Measurements from ENCODE around the gene RANBP3L. TPM values are rescaled to one million over a fixed set of nuclear protein-coding genes. Genes with fewer than 3 reads are reported as not detected.

RANBP3L gene
- total RNA-seq, 1 donor: 1.3 TPM

GRCh38 chr5:36253575-36253974 lies 48.1 kb downstream of the RANBP3L start:
- TF ChIP-seq CTCF (IDR thresholded peaks at IDR 0.05; ENCODE audit: insufficient read depth, low read depth, low read length): no peak
- DNase-seq (ENCODE audit: low read depth): no peak
- no peak overlapping the region for H3K4me3 ChIP-seq (ENCODE audit: low read depth, low read length)

DNA sequence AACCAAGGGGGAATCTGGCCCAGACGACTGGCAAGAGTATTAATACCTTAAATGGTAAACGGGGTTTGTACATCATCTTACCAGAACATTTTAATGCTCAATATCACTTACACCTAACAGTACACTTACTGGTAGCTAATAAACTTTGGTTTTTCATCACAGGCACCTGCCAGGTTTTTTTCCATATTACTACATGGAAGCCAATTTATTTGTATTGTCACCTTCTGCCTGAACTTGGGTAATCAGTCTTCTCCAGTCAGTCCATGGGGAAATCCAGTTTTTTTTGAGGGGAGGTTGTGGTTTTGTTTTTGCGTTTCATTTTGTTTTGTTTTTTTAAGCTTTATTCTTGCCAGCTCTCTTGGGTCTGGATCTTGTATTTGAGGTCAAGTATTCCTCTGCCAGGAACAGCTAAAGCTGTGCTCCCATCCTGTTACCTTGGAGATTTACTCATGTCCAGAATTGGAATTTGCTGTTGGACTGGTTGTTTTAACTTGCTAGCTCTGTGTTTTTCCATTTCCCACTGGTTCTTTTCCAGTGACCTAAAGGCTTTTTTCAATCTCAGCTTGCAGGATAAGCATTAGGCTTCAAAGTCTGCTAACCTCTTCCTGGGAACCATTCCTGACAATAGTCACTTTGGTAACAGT lies 48.9 kb downstream of the RANBP3L start:
- peak; percentile 71 for DNase-seq (ENCODE audit: low read depth)
- no peak overlapping the region for H3K4me3 ChIP-seq (ENCODE audit: low read depth, low read length)
- no peak for TF ChIP-seq CTCF (IDR thresholded peaks at IDR 0.05; ENCODE audit: insufficient read depth, low read depth, low read length)

GRCh38 chr5:36251218-36251617 lies 50.5 kb downstream of the RANBP3L start:
- no peak overlapping the region for H3K4me3 ChIP-seq (ENCODE audit: low read depth, low read length)
- no peak for TF ChIP-seq CTCF (IDR thresholded peaks at IDR 0.05; ENCODE audit: insufficient read depth, low read depth, low read length)
- no peak for DNase-seq (ENCODE audit: low read depth)

DNA sequence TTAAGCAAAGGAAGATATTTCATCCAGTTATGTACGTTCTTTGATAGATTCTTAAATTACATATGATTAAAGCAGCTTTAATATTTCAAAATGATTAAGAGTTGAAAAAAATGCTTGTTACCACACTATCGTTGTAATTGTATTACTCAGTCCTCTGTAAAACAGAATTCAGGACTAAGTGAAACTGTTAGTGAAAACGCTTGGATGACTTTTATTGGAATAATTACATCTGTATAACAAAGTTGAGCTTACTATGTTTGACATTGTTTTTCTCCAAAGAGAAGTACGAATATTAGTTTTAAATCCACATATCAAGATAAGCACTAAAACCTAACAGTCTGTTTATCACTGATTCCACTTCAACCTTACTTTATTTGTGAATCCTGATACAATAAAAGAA lies 51.3 kb downstream of the RANBP3L start:
- no peak overlapping the region for H3K4me3 ChIP-seq (ENCODE audit: low read depth, low read length)
- no peak for DNase-seq (ENCODE audit: low read depth)
- no peak for TF ChIP-seq CTCF (IDR thresholded peaks at IDR 0.05; ENCODE audit: insufficient read depth, low read depth, low read length)

GRCh38 chr5:36246036-36246800 lies 55.5 kb downstream of the RANBP3L start:
- DNase-seq (ENCODE audit: low read depth): peak; percentile 95
- H3K4me3 ChIP-seq (ENCODE audit: low read depth, low read length): no peak overlapping the region
- TF ChIP-seq CTCF (IDR thresholded peaks at IDR 0.05; ENCODE audit: insufficient read depth, low read depth, low read length): no peak

GRCh38 chr5:36244076-36244475 lies 57.6 kb downstream of the RANBP3L start:
- DNase-seq (ENCODE audit: low read depth): no peak
- TF ChIP-seq CTCF (IDR thresholded peaks at IDR 0.05; ENCODE audit: insufficient read depth, low read depth, low read length): no peak
- H3K4me3 ChIP-seq (ENCODE audit: low read depth, low read length): no peak overlapping the region
